Measurements from ENCODE around the gene NCKAP5L. TPM values are rescaled to one million over a fixed set of nuclear protein-coding genes. Genes with fewer than 3 reads are reported as not detected.

Gene NCKAP5L
- total and polyA plus RNA-seq, 2 donors from 2014 or later = 7.2 to 20.6 TPM

DNA sequence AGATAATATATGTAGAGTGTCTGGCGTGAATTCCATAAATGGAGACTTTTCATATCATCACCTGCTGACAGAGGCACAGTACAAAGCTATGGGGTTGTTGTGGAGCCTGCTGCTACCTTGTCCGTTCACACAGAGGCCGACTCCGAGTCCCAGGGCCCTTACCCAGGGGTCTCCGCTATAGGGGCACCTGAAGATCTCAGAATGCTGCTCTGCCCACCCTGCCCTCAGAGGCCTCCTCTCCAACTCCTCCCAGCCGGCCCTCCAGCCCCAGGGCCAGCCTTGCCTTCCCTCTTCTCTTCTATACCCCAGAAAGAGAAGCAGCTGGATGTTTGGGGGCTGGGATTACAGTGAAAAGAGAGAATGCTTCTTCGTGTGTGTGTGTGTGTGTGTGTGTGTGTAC, 21.3 kb downstream of the NCKAP5L start:
- TF ChIP-seq, protein P1, sequence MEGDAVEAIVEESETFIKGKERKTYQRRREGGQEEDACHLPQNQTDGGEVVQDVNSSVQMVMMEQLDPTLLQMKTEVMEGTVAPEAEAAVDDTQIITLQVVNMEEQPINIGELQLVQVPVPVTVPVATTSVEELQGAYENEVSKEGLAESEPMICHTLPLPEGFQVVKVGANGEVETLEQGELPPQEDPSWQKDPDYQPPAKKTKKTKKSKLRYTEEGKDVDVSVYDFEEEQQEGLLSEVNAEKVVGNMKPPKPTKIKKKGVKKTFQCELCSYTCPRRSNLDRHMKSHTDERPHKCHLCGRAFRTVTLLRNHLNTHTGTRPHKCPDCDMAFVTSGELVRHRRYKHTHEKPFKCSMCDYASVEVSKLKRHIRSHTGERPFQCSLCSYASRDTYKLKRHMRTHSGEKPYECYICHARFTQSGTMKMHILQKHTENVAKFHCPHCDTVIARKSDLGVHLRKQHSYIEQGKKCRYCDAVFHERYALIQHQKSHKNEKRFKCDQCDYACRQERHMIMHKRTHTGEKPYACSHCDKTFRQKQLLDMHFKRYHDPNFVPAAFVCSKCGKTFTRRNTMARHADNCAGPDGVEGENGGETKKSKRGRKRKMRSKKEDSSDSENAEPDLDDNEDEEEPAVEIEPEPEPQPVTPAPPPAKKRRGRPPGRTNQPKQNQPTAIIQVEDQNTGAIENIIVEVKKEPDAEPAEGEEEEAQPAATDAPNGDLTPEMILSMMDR (IDR thresholded peaks at IDR 0.05; ENCODE audit: borderline replicate concordance, extremely low read depth, insufficient read depth) = no peak
- intact Hi-C loops (cut with DNase I) = no loop called here
- Histone ChIP-seq H3K27me3 (ENCODE audit: control insufficient read depth, insufficient read depth, low read length) (no peaks in the 10 kb centered on the region), H3K9me3 (ENCODE audit: control insufficient read depth in 2 of 3, insufficient read depth in 1 of 3, low read length in 3 of 3) (no peaks in the 10 kb centered on the region), H3K27ac (ENCODE audit: low read depth in 2 of 2, low read length in 2 of 2) (no peak overlapping the region), H3K4me1 (ENCODE audit: control insufficient read depth in 2 of 3, insufficient read depth in 2 of 3, low read depth in 1 of 3, low read length in 3 of 3) (peaks cover 0 to 5% (median 3%) of the 10 kb centered on the region in 3 donors), H3K36me3 (ENCODE audit: control insufficient read depth in 2 of 3, insufficient read depth in 3 of 3, low read length in 3 of 3) (peaks cover 0 to 22% (median 5%) of the 10 kb centered on the region in 3 donors), H3K4me3 (ENCODE audit: low read length in 3 of 3) (no peak overlapping the region), H3K9ac (ENCODE audit: low read length in 3 of 3) (no peak overlapping the region)
- FAIRE-seq = no peak
- DNase-seq = no peak

DNA sequence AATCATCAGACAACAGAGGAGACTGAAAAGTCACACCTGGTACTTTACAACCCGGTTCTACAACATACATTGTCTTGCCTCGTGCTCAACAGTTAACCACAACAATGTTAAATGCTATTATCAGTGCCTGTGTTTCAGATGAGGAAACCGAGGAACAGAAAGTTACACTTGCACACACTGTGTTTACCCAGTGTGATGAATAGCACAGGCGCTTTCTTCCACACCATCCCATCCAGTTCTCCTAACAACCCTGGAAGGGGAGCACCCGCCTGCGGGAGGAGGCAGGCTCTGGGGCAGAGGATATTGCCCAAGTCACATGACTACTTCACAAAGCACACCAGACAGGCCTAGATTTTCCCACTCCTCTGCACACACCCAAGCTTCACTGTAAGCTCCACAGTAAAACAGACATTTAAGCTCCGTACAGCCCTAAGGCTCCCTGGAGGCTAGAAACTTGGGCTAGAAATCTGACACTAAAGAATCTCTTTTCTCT, 21.8 kb downstream of the NCKAP5L start:
- no peak for FAIRE-seq
- TF ChIP-seq, protein P1 (IDR thresholded peaks at IDR 0.05; ENCODE audit: borderline replicate concordance, extremely low read depth, insufficient read depth) = no peak

DNA sequence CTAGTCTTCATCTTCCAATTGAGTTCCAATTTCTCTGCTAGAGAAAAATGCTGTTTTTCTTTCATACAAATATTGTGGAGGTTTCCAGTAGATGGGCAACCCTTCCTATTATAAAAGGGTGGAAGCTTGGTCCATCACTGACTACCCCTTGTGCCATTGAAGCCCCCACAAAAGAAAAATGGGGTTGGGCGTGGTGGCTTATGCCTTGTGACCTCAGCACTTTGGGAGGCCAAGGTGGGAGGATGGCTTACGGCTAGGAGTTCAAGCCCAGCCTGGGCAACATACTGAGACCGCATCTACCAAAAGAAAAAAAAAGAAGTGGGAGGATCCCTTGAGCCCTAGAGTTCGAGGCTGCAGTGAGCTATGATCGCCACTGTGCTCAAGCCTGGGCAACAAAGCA, 22.8 kb downstream of the NCKAP5L start:
- Histone ChIP-seq H3K27ac (ENCODE audit: low read depth in 2 of 2, low read length in 2 of 2) (no peak overlapping the region), H3K9me3 (ENCODE audit: control insufficient read depth in 2 of 3, insufficient read depth in 1 of 3, low read length in 3 of 3) (no peaks in the 10 kb centered on the region), H3K4me1 (ENCODE audit: control insufficient read depth in 2 of 3, insufficient read depth in 2 of 3, low read depth in 1 of 3, low read length in 3 of 3) (peaks cover 3 to 5% (median 3%) of the 10 kb centered on the region in 3 donors), H3K36me3 (ENCODE audit: control insufficient read depth in 2 of 3, insufficient read depth in 3 of 3, low read length in 3 of 3) (peaks cover 0 to 37% (median 6%) of the 10 kb centered on the region in 3 donors), H3K27me3 (ENCODE audit: control insufficient read depth, insufficient read depth, low read length) (no peaks in the 10 kb centered on the region), H3K9ac (ENCODE audit: low read length in 3 of 3) (no peak overlapping the region), H3K4me3 (ENCODE audit: low read length in 3 of 3) (no peak overlapping the region)
- no peak for FAIRE-seq
- TF ChIP-seq, protein P1 (IDR thresholded peaks at IDR 0.05; ENCODE audit: borderline replicate concordance, extremely low read depth, insufficient read depth) = no peak
- intact Hi-C loops (cut with DNase I) = no loop called here
- no peak for DNase-seq

More for the DNA sequence above, 21.8 kb downstream of the NCKAP5L start:
- intact Hi-C loops (cut with DNase I) = no loop called here
- Histone ChIP-seq H3K4me3 (ENCODE audit: low read length in 3 of 3) (no peak overlapping the region), H3K4me1 (ENCODE audit: control insufficient read depth in 2 of 3, insufficient read depth in 2 of 3, low read depth in 1 of 3, low read length in 3 of 3) (peaks cover 0 to 5% (median 3%) of the 10 kb centered on the region in 3 donors), H3K9me3 (ENCODE audit: control insufficient read depth in 2 of 3, insufficient read depth in 1 of 3, low read length in 3 of 3) (no peaks in the 10 kb centered on the region), H3K9ac (ENCODE audit: low read length in 3 of 3) (no peak overlapping the region), H3K36me3 (ENCODE audit: control insufficient read depth in 2 of 3, insufficient read depth in 3 of 3, low read length in 3 of 3) (peaks cover 0 to 28% (median 5%) of the 10 kb centered on the region in 3 donors), H3K27me3 (ENCODE audit: control insufficient read depth, insufficient read depth, low read length) (no peaks in the 10 kb centered on the region), H3K27ac (ENCODE audit: low read depth in 2 of 2, low read length in 2 of 2) (no peak overlapping the region)
- DNase-seq = no peak

DNA sequence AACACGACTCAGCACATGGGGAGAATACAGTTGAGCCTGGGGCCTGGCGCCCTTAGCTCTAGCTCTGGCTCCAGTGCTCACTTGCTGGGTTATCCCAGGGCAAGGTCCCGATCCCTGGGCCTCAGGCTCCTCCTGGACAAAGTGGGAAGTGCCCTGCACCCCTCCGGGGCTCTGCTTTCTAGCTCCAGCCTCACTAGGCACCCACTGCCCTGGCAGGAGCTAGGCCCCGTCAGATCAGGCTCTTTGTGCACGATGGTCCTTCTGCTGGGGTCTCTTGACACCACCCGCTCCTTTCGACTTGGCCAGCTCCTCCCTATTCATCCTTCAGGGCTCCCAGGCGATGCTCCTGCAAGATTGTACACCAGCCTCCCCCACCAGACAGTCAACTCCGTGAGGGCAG, 23.4 kb downstream of the NCKAP5L start:
- no peak for FAIRE-seq
- intact Hi-C loops (cut with DNase I) = no loop called here

More for the DNA sequence above, 23.4 kb downstream of the NCKAP5L start:
- no peak overlapping the region for H3K27ac ChIP-seq (ENCODE audit: low read depth in 2 of 2, low read length in 2 of 2)
- TF ChIP-seq, protein P1 (IDR thresholded peaks at IDR 0.05; ENCODE audit: borderline replicate concordance, extremely low read depth, insufficient read depth) = no peak
- H3K36me3 ChIP-seq (ENCODE audit: control insufficient read depth in 2 of 3, insufficient read depth in 3 of 3, low read length in 3 of 3) = peaks cover 0 to 40% (median 10%) of the 10 kb centered on the region in 3 donors
- H3K9me3 ChIP-seq (ENCODE audit: control insufficient read depth in 2 of 3, insufficient read depth in 1 of 3, low read length in 3 of 3) = no peaks in the 10 kb centered on the region
- H3K4me3 ChIP-seq (ENCODE audit: low read length in 3 of 3) = no peak overlapping the region
- peaks cover 2 to 5% (median 3%) of the 10 kb centered on the region in 3 donors for H3K4me1 ChIP-seq (ENCODE audit: control insufficient read depth in 2 of 3, insufficient read depth in 2 of 3, low read depth in 1 of 3, low read length in 3 of 3)
- no peak for DNase-seq
- H3K9ac ChIP-seq (ENCODE audit: low read length in 3 of 3) = no peak overlapping the region
- H3K27me3 ChIP-seq (ENCODE audit: control insufficient read depth, insufficient read depth, low read length) = no peaks in the 10 kb centered on the region
